ENCODE measurements around the gene SOWAHB.

The SOWAHB gene

DNA sequence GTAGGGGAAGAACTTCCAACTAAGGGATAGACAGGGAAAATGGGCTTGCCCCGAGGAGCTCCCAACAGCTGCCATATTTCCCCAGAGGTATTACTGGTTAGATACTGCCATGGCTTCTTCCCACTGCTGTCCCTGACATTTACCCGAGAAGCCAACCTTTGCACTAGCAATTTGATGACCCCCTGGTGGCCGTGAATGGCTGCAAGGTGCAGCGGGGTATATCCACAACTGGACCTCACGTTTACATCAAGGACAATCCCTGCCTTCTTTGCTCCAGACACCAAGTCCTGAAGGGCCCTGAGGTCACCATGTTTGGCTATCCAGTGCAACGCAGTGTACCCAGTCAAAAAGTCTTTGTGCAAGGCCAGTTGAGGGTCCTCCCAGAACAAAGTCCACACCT, 2.3 kb downstream of the SOWAHB start:
- Histone ChIP-seq H3K4me2 (ENCODE audit: insufficient read depth, low read length) (no peak overlapping the region), H3K27me3 (ENCODE audit: insufficient read depth, low read length, poor library complexity) (peaks cover 2% of the 10 kb centered on the region), H3K4me3 (ENCODE audit: low read depth in 1 of 2, low read length in 2 of 2) (no peak overlapping the region)

DNA sequence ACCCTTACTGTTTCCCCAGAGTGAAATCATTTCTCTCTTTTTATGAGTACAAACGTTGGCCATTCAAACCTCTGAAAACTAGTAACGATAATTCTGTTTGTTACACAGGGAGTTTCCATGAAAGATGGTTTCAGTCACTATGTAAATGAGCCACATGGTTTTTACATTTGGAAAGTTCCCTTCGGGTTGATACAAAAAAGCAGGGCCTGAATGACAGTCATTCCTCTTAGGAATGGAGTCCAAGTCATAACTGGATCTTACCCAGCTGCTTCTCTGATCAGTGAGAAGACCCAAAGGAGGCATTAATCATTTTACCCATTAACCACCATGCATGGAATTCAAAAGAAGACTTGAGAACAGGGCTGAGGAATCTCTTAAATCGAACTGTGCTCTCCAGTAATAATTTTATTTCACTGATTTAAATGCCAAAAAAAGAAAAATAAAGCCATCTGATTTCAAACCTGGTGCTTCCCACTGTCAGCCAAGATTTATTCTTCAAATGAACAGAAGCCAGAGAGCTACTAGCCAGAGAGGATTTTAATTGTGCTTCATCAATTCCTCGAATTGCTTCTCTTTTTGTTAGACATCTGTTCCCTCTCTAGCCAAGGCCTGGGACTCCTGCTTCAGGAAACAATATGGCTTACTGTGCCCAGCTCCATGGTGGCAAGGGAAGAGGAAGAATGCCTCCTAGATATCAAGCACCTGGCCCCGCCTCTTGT, 3.2 kb downstream of the SOWAHB start:
- Histone ChIP-seq H3K9me3 (ENCODE audit: insufficient read depth, low read length, severe bottlenecking) (no peaks in the 10 kb centered on the region), H2AFZ (ENCODE audit: low read depth, low read length) (no peak overlapping the region), H3K4me1 (ENCODE audit: insufficient read depth, low read length) (no peaks in the 10 kb centered on the region), H3K36me3 (ENCODE audit: insufficient read depth, low read length) (no peaks in the 10 kb centered on the region), H3K4me2 (ENCODE audit: insufficient read depth, low read length) (no peak overlapping the region), H4K20me1 (ENCODE audit: insufficient read depth, low read length) (no peaks in the 10 kb centered on the region), H3K4me3 (ENCODE audit: low read depth in 1 of 2, low read length in 2 of 2) (no peak overlapping the region), H3K27ac (ENCODE audit: low read length) (no peak overlapping the region), H3K9ac (ENCODE audit: low read depth, low read length) (no peak overlapping the region), H3K79me2 (ENCODE audit: insufficient read depth, low read length) (no peaks in the 10 kb centered on the region), H3K27me3 (ENCODE audit: insufficient read depth, low read length, poor library complexity) (peaks cover 2% of the 10 kb centered on the region)
- ATAC-seq (ENCODE audit: insufficient read depth, low read depth): no peak
- no peak for DNase-seq
- TF ChIP-seq, protein P1, sequence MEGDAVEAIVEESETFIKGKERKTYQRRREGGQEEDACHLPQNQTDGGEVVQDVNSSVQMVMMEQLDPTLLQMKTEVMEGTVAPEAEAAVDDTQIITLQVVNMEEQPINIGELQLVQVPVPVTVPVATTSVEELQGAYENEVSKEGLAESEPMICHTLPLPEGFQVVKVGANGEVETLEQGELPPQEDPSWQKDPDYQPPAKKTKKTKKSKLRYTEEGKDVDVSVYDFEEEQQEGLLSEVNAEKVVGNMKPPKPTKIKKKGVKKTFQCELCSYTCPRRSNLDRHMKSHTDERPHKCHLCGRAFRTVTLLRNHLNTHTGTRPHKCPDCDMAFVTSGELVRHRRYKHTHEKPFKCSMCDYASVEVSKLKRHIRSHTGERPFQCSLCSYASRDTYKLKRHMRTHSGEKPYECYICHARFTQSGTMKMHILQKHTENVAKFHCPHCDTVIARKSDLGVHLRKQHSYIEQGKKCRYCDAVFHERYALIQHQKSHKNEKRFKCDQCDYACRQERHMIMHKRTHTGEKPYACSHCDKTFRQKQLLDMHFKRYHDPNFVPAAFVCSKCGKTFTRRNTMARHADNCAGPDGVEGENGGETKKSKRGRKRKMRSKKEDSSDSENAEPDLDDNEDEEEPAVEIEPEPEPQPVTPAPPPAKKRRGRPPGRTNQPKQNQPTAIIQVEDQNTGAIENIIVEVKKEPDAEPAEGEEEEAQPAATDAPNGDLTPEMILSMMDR (IDR thresholded peaks at IDR 0.05; ENCODE audit: borderline replicate concordance, extremely low read depth, low read length, poor library complexity, severe bottlenecking): no peak
- TF ChIP-seq EZH2 (IDR thresholded peaks at IDR 0.05; ENCODE audit: borderline replicate concordance, low read depth, low read length, severe bottlenecking): no peak

More for the DNA sequence above, 2.3 kb downstream of the SOWAHB start:
- DNase-seq: no peak
- Histone ChIP-seq H3K9ac (ENCODE audit: low read depth, low read length) (no peak overlapping the region), H3K27ac (ENCODE audit: low read length) (no peak overlapping the region), H3K79me2 (ENCODE audit: insufficient read depth, low read length) (no peaks in the 10 kb centered on the region), H3K36me3 (ENCODE audit: insufficient read depth, low read length) (no peaks in the 10 kb centered on the region), H3K9me3 (ENCODE audit: insufficient read depth, low read length, severe bottlenecking) (no peaks in the 10 kb centered on the region), H4K20me1 (ENCODE audit: insufficient read depth, low read length) (no peaks in the 10 kb centered on the region), H2AFZ (ENCODE audit: low read depth, low read length) (no peak overlapping the region), H3K4me1 (ENCODE audit: insufficient read depth, low read length) (no peaks in the 10 kb centered on the region)
- ATAC-seq (ENCODE audit: insufficient read depth, low read depth): no peak
- TF ChIP-seq, protein P1 (IDR thresholded peaks at IDR 0.05; ENCODE audit: borderline replicate concordance, extremely low read depth, low read length, poor library complexity, severe bottlenecking): no peak
- no peak for TF ChIP-seq EZH2 (IDR thresholded peaks at IDR 0.05; ENCODE audit: borderline replicate concordance, low read depth, low read length, severe bottlenecking)

DNA sequence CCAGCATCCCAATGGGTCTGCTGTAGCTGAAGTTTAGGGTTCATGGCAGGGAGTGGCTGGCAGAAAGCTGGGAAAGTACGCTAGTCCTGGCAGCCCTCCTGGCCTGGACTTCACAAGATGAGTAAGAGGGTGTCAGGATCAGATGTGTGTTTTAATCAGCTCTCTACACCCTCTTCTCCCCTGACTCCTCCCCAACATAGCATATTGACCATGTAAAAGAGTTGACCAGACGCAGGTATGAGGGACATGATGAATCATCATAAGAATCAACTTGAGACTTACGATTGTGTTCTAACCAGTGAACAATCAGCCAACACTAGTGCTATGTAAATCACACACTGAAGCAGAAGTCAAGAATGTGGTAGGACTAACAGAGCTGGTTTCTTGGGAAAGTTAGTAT, 5.3 kb downstream of the SOWAHB start:
- H2AFZ ChIP-seq (ENCODE audit: low read depth, low read length): no peak overlapping the region
- no peak for ATAC-seq (ENCODE audit: insufficient read depth, low read depth)

More for the DNA sequence above, 5.3 kb downstream of the SOWAHB start:
- H3K9ac ChIP-seq (ENCODE audit: low read depth, low read length): no peak overlapping the region
- H3K4me1 ChIP-seq (ENCODE audit: insufficient read depth, low read length): no peaks in the 10 kb centered on the region
- no peaks in the 10 kb centered on the region for H3K9me3 ChIP-seq (ENCODE audit: insufficient read depth, low read length, severe bottlenecking)
- no peaks in the 10 kb centered on the region for H3K79me2 ChIP-seq (ENCODE audit: insufficient read depth, low read length)
- H3K27me3 ChIP-seq (ENCODE audit: insufficient read depth, low read length, poor library complexity): peaks cover 2% of the 10 kb centered on the region
- H4K20me1 ChIP-seq (ENCODE audit: insufficient read depth, low read length): no peaks in the 10 kb centered on the region
- TF ChIP-seq EZH2 (IDR thresholded peaks at IDR 0.05; ENCODE audit: borderline replicate concordance, low read depth, low read length, severe bottlenecking): no peak
- TF ChIP-seq, protein P1 (IDR thresholded peaks at IDR 0.05; ENCODE audit: borderline replicate concordance, extremely low read depth, low read length, poor library complexity, severe bottlenecking): no peak
- H3K27ac ChIP-seq (ENCODE audit: low read length): no peak overlapping the region
- H3K36me3 ChIP-seq (ENCODE audit: insufficient read depth, low read length): no peaks in the 10 kb centered on the region
- no peak overlapping the region for H3K4me2 ChIP-seq (ENCODE audit: insufficient read depth, low read length)
- DNase-seq: no peak
- no peak overlapping the region for H3K4me3 ChIP-seq (ENCODE audit: low read depth in 1 of 2, low read length in 2 of 2)
